ENCODE results near the gene LEUTX. TPM values are rescaled to one million over a fixed set of nuclear protein-coding genes. Genes with fewer than 3 reads are reported as not detected.

LEUTX gene
- total and polyA plus RNA-seq, 2 experiments from 2014 or later = not detected

DNA sequence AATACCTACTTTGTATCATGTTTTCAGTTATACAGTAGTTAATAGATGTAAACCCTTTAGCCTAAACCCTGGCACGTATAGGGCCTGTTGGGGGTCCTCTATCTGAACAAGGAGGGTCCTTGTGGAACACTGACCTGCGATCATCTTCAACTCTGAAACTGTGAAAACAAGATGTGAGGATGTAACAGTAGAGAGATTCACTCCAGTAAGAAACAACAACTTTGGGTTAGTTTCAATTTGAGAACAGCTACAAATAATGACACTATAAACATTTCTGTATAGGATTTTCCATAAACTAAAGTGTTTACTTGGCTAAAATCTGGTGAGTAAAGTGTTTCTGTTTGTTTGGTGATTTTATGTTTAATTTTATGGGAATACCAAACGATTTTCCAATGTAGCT, 43.0 kb upstream of the LEUTX start:
- Histone ChIP-seq H3K27me3 (ENCODE audit: insufficient read depth) (no peaks in the 10 kb centered on the region), H3K4me2 (no peak overlapping the region), H3K4me1 (ENCODE audit: insufficient read depth) (0 out of 2 replicates have a peak, but pooled peaks cover 12% of the 10 kb centered on the region), H3K27ac (ENCODE audit: low read depth) (no peak overlapping the region), H2AFZ (no peak overlapping the region), H3F3A (replicated peaks; ENCODE audit: low read depth) (no peaks in the 10 kb centered on the region), H3K79me2 (replicated peaks; ENCODE audit: insufficient read depth) (no peaks in the 10 kb centered on the region), H3K4me3 (no peak overlapping the region), H3K9me2 (ENCODE audit: insufficient read depth) (no peaks in the 10 kb centered on the region), H3K36me3 (ENCODE audit: insufficient read depth) (no peaks in the 10 kb centered on the region), H4K20me1 (replicated peaks; ENCODE audit: insufficient read depth) (no peaks in the 10 kb centered on the region)
- DNase-seq (ENCODE audit: low spot score) (no peak), ATAC-seq (no peak)
- no peaks in the 10 kb centered on the region for H3K36me3 Mint-ChIP-seq (ENCODE audit: low read depth)
- H3K4me3 Mint-ChIP-seq = no peak overlapping the region
- H3K27me3 Mint-ChIP-seq (ENCODE audit: insufficient read depth, low read depth, poor library complexity) = peaks cover 2% of the 10 kb centered on the region
- H3K27ac Mint-ChIP-seq = no peak overlapping the region
- TF ChIP-seq, protein P1, sequence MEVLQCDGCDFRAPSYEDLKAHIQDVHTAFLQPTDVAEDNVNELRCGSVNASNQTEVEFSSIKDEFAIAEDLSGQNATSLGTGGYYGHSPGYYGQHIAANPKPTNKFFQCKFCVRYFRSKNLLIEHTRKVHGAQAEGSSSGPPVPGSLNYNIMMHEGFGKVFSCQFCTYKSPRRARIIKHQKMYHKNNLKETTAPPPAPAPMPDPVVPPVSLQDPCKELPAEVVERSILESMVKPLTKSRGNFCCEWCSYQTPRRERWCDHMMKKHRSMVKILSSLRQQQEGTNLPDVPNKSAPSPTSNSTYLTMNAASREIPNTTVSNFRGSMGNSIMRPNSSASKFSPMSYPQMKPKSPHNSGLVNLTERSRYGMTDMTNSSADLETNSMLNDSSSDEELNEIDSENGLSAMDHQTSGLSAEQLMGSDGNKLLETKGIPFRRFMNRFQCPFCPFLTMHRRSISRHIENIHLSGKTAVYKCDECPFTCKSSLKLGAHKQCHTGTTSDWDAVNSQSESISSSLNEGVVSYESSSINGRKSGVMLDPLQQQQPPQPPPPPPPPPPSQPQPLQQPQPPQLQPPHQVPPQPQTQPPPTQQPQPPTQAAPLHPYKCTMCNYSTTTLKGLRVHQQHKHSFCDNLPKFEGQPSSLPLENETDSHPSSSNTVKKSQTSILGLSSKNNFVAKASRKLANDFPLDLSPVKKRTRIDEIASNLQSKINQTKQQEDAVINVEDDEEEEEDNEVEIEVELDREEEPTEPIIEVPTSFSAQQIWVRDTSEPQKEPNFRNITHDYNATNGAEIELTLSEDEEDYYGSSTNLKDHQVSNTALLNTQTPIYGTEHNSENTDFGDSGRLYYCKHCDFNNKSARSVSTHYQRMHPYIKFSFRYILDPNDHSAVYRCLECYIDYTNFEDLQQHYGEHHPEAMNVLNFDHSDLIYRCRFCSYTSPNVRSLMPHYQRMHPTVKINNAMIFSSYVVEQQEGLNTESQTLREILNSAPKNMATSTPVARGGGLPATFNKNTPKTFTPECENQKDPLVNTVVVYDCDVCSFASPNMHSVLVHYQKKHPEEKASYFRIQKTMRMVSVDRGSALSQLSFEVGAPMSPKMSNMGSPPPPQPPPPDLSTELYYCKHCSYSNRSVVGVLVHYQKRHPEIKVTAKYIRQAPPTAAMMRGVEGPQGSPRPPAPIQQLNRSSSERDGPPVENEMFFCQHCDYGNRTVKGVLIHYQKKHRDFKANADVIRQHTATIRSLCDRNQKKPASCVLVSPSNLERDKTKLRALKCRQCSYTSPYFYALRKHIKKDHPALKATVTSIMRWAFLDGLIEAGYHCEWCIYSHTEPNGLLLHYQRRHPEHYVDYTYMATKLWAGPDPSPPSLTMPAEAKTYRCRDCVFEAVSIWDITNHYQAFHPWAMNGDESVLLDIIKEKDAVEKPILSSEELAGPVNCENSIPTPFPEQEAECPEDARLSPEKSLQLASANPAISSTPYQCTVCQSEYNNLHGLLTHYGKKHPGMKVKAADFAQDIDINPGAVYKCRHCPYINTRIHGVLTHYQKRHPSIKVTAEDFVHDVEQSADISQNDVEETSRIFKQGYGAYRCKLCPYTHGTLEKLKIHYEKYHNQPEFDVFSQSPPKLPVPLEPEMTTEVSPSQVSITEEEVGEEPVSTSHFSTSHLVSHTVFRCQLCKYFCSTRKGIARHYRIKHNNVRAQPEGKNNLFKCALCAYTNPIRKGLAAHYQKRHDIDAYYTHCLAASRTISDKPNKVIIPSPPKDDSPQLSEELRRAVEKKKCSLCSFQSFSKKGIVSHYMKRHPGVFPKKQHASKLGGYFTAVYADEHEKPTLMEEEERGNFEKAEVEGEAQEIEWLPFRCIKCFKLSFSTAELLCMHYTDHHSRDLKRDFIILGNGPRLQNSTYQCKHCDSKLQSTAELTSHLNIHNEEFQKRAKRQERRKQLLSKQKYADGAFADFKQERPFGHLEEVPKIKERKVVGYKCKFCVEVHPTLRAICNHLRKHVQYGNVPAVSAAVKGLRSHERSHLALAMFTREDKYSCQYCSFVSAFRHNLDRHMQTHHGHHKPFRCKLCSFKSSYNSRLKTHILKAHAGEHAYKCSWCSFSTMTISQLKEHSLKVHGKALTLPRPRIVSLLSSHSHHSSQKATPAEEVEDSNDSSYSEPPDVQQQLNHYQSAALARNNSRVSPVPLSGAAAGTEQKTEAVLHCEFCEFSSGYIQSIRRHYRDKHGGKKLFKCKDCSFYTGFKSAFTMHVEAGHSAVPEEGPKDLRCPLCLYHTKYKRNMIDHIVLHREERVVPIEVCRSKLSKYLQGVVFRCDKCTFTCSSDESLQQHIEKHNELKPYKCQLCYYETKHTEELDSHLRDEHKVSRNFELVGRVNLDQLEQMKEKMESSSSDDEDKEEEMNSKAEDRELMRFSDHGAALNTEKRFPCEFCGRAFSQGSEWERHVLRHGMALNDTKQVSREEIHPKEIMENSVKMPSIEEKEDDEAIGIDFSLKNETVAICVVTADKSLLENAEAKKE (CRISPR knock-in tag; IDR thresholded peaks at IDR 0.05) = no peak
- no peak for TF ChIP-seq POLR2AphosphoS5 (IDR thresholded peaks at IDR 0.05; ENCODE audit: low read depth)
- no peak for TF ChIP-seq ZNF331 (CRISPR knock-in tag; IDR thresholded peaks at IDR 0.05; ENCODE audit: low read depth)
- TF ChIP-seq CREB1 (CRISPR knock-in tag; IDR thresholded peaks at IDR 0.05; ENCODE audit: low read depth) = no peak
- TF ChIP-seq, protein P2, sequence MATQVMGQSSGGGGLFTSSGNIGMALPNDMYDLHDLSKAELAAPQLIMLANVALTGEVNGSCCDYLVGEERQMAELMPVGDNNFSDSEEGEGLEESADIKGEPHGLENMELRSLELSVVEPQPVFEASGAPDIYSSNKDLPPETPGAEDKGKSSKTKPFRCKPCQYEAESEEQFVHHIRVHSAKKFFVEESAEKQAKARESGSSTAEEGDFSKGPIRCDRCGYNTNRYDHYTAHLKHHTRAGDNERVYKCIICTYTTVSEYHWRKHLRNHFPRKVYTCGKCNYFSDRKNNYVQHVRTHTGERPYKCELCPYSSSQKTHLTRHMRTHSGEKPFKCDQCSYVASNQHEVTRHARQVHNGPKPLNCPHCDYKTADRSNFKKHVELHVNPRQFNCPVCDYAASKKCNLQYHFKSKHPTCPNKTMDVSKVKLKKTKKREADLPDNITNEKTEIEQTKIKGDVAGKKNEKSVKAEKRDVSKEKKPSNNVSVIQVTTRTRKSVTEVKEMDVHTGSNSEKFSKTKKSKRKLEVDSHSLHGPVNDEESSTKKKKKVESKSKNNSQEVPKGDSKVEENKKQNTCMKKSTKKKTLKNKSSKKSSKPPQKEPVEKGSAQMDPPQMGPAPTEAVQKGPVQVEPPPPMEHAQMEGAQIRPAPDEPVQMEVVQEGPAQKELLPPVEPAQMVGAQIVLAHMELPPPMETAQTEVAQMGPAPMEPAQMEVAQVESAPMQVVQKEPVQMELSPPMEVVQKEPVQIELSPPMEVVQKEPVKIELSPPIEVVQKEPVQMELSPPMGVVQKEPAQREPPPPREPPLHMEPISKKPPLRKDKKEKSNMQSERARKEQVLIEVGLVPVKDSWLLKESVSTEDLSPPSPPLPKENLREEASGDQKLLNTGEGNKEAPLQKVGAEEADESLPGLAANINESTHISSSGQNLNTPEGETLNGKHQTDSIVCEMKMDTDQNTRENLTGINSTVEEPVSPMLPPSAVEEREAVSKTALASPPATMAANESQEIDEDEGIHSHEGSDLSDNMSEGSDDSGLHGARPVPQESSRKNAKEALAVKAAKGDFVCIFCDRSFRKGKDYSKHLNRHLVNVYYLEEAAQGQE (IDR thresholded peaks at IDR 0.05; ENCODE audit: unreplicated experiment) = no peak
- TF ChIP-seq EZH2phosphoT487 (IDR thresholded peaks at IDR 0.05; ENCODE audit: unreplicated experiment) = no peak
- no peak for TF ChIP-seq STAT1 (IDR thresholded peaks at IDR 0.05; ENCODE audit: unreplicated experiment)
- no peak for TF ChIP-seq EZH2 (IDR thresholded peaks at IDR 0.05; ENCODE audit: low read depth, unreplicated experiment)
- TF ChIP-seq ZNF114 (CRISPR knock-in tag; IDR thresholded peaks at IDR 0.05) = no peak
- no peak for TF ChIP-seq JUNB (IDR thresholded peaks at IDR 0.05; ENCODE audit: unreplicated experiment)
- TF ChIP-seq NANOG (IDR thresholded peaks at IDR 0.05; ENCODE audit: borderline replicate concordance) = no peak
- TF ChIP-seq, protein P3, sequence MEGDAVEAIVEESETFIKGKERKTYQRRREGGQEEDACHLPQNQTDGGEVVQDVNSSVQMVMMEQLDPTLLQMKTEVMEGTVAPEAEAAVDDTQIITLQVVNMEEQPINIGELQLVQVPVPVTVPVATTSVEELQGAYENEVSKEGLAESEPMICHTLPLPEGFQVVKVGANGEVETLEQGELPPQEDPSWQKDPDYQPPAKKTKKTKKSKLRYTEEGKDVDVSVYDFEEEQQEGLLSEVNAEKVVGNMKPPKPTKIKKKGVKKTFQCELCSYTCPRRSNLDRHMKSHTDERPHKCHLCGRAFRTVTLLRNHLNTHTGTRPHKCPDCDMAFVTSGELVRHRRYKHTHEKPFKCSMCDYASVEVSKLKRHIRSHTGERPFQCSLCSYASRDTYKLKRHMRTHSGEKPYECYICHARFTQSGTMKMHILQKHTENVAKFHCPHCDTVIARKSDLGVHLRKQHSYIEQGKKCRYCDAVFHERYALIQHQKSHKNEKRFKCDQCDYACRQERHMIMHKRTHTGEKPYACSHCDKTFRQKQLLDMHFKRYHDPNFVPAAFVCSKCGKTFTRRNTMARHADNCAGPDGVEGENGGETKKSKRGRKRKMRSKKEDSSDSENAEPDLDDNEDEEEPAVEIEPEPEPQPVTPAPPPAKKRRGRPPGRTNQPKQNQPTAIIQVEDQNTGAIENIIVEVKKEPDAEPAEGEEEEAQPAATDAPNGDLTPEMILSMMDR (conservative IDR thresholded peaks at IDR 0.05; ENCODE audit: low read depth in 2 of 2) = no peak
- TF ChIP-seq, protein P4, sequence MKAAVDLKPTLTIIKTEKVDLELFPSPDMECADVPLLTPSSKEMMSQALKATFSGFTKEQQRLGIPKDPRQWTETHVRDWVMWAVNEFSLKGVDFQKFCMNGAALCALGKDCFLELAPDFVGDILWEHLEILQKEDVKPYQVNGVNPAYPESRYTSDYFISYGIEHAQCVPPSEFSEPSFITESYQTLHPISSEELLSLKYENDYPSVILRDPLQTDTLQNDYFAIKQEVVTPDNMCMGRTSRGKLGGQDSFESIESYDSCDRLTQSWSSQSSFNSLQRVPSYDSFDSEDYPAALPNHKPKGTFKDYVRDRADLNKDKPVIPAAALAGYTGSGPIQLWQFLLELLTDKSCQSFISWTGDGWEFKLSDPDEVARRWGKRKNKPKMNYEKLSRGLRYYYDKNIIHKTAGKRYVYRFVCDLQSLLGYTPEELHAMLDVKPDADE (IDR thresholded peaks at IDR 0.05) = no peak
- no peaks in the 10 kb centered on the region for H3K9me3 Mint-ChIP-seq
- H3K4me1 Mint-ChIP-seq = no peaks in the 10 kb centered on the region
